ENCODE measurements around the gene SYK.

The SYK gene

DNA sequence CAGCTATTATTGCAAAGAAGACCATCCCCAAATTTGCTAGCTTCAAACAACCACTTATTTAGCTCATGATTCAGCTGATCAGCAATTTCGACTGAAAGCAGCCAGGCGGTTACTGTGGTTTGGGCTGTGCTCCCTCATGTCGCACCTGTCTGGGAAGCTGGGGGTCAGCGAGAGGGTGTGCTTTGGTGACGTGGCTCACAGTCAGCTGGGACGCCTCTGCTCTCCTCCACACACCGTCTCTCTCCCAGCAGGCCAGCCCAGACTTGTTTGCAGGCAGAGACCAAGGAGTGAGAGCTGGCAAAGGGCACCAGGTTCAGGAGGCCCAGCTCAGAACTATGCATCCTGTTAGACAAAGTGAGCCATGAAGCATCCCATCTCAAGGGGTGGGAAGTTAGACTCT is 140.9 kb downstream of the SYK start:
- no peaks in the 10 kb centered on the region for H3K4me1 ChIP-seq (ENCODE audit: control insufficient read depth, insufficient read depth, low read length)
- no peaks in the 10 kb centered on the region for H3K36me3 ChIP-seq (ENCODE audit: control insufficient read depth in 2 of 2, insufficient read depth in 1 of 2, low read length in 2 of 2)
- H3K27ac ChIP-seq (ENCODE audit: extremely low read depth, low read depth, low read length): no peak overlapping the region
- CTCF ChIA-PET: interaction anchor here (0.6 to 0.9 kb wide), 2 partner anchors 93 to 469 kb away, joined by 3 to 4 read pairs; no protein-coding TSS in a partner anchor
- POLR2A ChIA-PET: no interaction called here
- TF ChIP-seq GFI1B (tag by site-specific recombination; IDR thresholded peaks at IDR 0.05): no peak
- no peak for TF ChIP-seq ZNF629 (tag by site-specific recombination; IDR thresholded peaks at IDR 0.05)
- TF ChIP-seq ZNF645 (tag by site-specific recombination; IDR thresholded peaks at IDR 0.05): no peak
- TF ChIP-seq ZNF701 (tag by site-specific recombination; IDR thresholded peaks at IDR 0.05): no peak
- no peak for TF ChIP-seq ZNF148 (tag by site-specific recombination; IDR thresholded peaks at IDR 0.05; ENCODE audit: borderline replicate concordance)
- H3K4me3 ChIP-seq (ENCODE audit: low read depth, low read length): no peak overlapping the region
- H3K9me3 ChIP-seq (ENCODE audit: control insufficient read depth, insufficient read depth, low read depth, low read length): no peaks in the 10 kb centered on the region

DNA sequence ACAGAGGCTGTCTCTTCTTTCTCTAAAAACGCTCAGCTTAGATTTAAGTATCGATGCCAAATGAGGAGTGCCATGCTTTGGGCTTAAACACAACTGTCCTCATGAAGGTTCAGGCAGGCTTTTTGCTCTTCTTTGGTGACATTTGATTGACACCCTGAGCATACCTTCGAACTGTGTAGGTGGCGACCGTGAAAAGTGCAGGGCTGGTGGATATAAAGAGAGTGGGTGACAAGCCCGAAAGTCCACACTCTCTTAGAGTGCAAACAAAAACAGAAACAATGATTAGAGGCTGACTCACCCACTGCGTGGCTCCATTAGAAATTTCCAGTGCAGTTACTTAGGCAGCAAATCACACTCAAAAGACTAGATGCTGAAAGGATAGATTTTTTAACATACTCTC is 141.7 kb downstream of the SYK start:
- CTCF ChIA-PET: interaction anchor here (0.9 kb wide), 2 partner anchors 28 to 92 kb away, joined by 4 to 5 read pairs; no protein-coding TSS in a partner anchor
- TF ChIP-seq SP3 (tag by site-specific recombination; IDR thresholded peaks at IDR 0.05) (no peak), ZFHX2 (tag by site-specific recombination; conservative IDR thresholded peaks at IDR 0.05) (peak; percentile 48), EGR2 (tag by site-specific recombination; IDR thresholded peaks at IDR 0.05; ENCODE audit: low read depth) (0 out of 2 replicates have a peak, but pooled peaks have one; percentile 31)
- TF ChIP-seq, protein P1, sequence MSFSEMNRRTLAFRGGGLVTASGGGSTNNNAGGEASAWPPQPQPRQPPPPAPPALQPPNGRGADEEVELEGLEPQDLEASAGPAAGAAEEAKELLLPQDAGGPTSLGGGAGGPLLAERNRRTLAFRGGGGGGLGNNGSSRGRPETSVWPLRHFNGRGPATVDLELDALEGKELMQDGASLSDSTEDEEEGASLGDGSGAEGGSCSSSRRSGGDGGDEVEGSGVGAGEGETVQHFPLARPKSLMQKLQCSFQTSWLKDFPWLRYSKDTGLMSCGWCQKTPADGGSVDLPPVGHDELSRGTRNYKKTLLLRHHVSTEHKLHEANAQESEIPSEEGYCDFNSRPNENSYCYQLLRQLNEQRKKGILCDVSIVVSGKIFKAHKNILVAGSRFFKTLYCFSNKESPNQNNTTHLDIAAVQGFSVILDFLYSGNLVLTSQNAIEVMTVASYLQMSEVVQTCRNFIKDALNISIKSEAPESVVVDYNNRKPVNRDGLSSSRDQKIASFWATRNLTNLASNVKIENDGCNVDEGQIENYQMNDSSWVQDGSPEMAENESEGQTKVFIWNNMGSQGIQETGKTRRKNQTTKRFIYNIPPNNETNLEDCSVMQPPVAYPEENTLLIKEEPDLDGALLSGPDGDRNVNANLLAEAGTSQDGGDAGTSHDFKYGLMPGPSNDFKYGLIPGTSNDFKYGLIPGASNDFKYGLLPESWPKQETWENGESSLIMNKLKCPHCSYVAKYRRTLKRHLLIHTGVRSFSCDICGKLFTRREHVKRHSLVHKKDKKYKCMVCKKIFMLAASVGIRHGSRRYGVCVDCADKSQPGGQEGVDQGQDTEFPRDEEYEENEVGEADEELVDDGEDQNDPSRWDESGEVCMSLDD (tag by site-specific recombination; IDR thresholded peaks at IDR 0.05): no peak
- no peak overlapping the region for H3K27ac ChIP-seq (ENCODE audit: extremely low read depth, low read depth, low read length)
- H3K4me3 ChIP-seq (ENCODE audit: low read depth, low read length): no peak overlapping the region
- no peaks in the 10 kb centered on the region for H3K9me3 ChIP-seq (ENCODE audit: control insufficient read depth, insufficient read depth, low read depth, low read length)
- no peaks in the 10 kb centered on the region for H3K36me3 ChIP-seq (ENCODE audit: control insufficient read depth in 2 of 2, insufficient read depth in 1 of 2, low read length in 2 of 2)
- H3K4me1 ChIP-seq (ENCODE audit: control insufficient read depth, insufficient read depth, low read length): no peaks in the 10 kb centered on the region
- POLR2A ChIA-PET: no interaction called here

DNA sequence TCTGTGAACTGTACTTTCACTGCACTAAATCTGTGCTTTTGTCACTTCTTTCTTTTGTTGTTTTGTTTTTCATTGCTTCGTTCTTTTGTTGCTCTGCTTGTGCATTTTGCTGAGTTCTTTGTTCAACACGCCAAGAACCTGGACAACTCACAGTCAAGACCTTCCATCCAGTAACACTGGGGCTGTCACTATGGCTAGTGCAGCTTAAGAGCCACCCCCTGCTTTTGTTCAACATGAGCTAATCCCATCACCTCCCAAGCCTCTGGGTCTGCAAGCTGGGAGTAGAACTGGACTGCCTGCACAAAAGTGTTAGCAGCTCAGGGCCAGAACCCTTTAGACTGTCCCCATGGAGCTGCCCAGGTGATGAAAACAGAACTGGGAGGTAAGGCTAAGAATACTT is 143.7 kb downstream of the SYK start:
- H3K4me3 ChIP-seq (ENCODE audit: low read depth, low read length): no peak overlapping the region
- H3K27ac ChIP-seq (ENCODE audit: extremely low read depth, low read depth, low read length): no peak overlapping the region
- no peaks in the 10 kb centered on the region for H3K36me3 ChIP-seq (ENCODE audit: control insufficient read depth in 2 of 2, insufficient read depth in 1 of 2, low read length in 2 of 2)
- POLR2A ChIA-PET: no interaction called here
- no peaks in the 10 kb centered on the region for H3K4me1 ChIP-seq (ENCODE audit: control insufficient read depth, insufficient read depth, low read length)
- H3K9me3 ChIP-seq (ENCODE audit: control insufficient read depth, insufficient read depth, low read depth, low read length): no peaks in the 10 kb centered on the region
- CTCF ChIA-PET: no interaction called here
- TF ChIP-seq ZNF175 (tag by site-specific recombination; IDR thresholded peaks at IDR 0.05) (no peak), SALL2 (tag by site-specific recombination; IDR thresholded peaks at IDR 0.05; ENCODE audit: borderline replicate concordance) (no peak), GLIS1 (tag by site-specific recombination; IDR thresholded peaks at IDR 0.05) (no peak), ZNF629 (tag by site-specific recombination; IDR thresholded peaks at IDR 0.05) (no peak), ZNF518A (tag by site-specific recombination; conservative IDR thresholded peaks at IDR 0.05; ENCODE audit: low read depth) (no peak), ZNF302 (tag by site-specific recombination; IDR thresholded peaks at IDR 0.05; ENCODE audit: low read depth) (no peak), RBAK (tag by site-specific recombination; IDR thresholded peaks at IDR 0.05) (no peak), SP3 (tag by site-specific recombination; IDR thresholded peaks at IDR 0.05) (no peak), ZFP69B (tag by site-specific recombination; IDR thresholded peaks at IDR 0.05) (no peak), ZNF394 (tag by site-specific recombination; IDR thresholded peaks at IDR 0.05; ENCODE audit: borderline replicate concordance) (no peak)
- TF ChIP-seq, protein P2, sequence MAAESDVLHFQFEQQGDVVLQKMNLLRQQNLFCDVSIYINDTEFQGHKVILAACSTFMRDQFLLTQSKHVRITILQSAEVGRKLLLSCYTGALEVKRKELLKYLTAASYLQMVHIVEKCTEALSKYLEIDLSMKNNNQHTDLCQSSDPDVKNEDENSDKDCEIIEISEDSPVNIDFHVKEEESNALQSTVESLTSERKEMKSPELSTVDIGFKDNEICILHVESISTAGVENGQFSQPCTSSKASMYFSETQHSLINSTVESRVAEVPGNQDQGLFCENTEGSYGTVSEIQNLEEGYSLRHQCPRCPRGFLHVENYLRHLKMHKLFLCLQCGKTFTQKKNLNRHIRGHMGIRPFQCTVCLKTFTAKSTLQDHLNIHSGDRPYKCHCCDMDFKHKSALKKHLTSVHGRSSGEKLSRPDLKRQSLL (tag by site-specific recombination; IDR thresholded peaks at IDR 0.05): no peak

All from HEK293 (cell line).